HepG2 (cell line): ENCODE data around the gene TTLL6. TPM values are rescaled to one million over a fixed set of nuclear protein-coding genes. Genes with fewer than 3 reads are reported as not detected.

Experiments
- ATAC-seq: fragments of 200-7000 bp; cut with Tn5 transposase; 3 replicates; pipeline ENCODE4 v1.9.1; 2020; ENCODE audit warnings: mild to moderate bottlenecking, moderate library complexity
- BruUV-seq: library from RNA; stranded (reverse); fragments of 400-500 nt; replicated peaks from 2 replicates; lab custom pipeline; 2021; lab: Mats Ljungman, UMichigan
- CTCF ChIA-PET: fragments of 300-600 bp; formaldehyde crosslinking; extraction: SDS; loops from one replicate; lab custom pipeline; 2021; ENCODE audit warnings: low total read pairs, inconsistent platforms, low intra/inter-chr PET ratio; lab: Yijun Ruan, JAX
- POLR2A ChIA-PET: fragments of 350-600 bp; sonication (Branson Sonifier 250); formaldehyde crosslinking; loops from one replicate; lab custom pipeline; 2020; ENCODE audit warnings: antibody characterized with exemption, inconsistent platforms; lab: Yijun Ruan, JAX
- DNase-seq: peaks from one replicate; pipeline ENCODE4 v3.0.0-alpha.2; 2015; ENCODE audit warnings: low spot score
- FAIRE-seq: peaks from 3 replicates; lab custom pipeline; 2011; peaks lifted over from hg19 to GRCh38; lab: Jason Lieb, UNC
- H2AFZ ChIP-seq: one replicate; pipeline ENCODE4 v1.6.1; 2011; ENCODE audit warnings: low read length, inconsistent platforms
- H3K27ac ChIP-seq: fragments of 300-600 bp; 3 replicates; pipeline ENCODE4 v1.8.0; 2011; ENCODE audit warnings: mixed run types, mild to moderate bottlenecking, mixed read lengths, low read length, inconsistent platforms; ENCODE audit not compliant: insufficient read depth; ENCODE audit errors: extremely low read length
- H3K27me3 ChIP-seq, 2 experiments: fragments of 200-600 bp in 1 of 2; 2 replicates in 1 of 2; 3 replicates in 1 of 2; pipeline versions ENCODE4 v1.6.0 to v1.8.0; 2011; ENCODE audit warnings: low read length in 2 of 2, mild to moderate bottlenecking in 2 of 2, moderate library complexity in 2 of 2, inconsistent platforms in 1 of 2; ENCODE audit not compliant: insufficient read depth in 2 of 2, control insufficient read depth in 1 of 2
- H3K36me3 ChIP-seq, 2 experiments: fragments of 200-600 bp in 1 of 2; replicated peaks in 1 of 2; 2 replicates in 1 of 2; 3 replicates in 1 of 2; pipeline versions ENCODE4 v1.5.1 to v1.8.0; 2011; ENCODE audit warnings: low read length in 2 of 2, inconsistent platforms in 1 of 2; ENCODE audit not compliant: insufficient read depth in 2 of 2, control insufficient read depth in 1 of 2
- H3K4me1 ChIP-seq: 2 replicates; pipeline ENCODE4 v1.5.1; 2012; ENCODE audit warnings: low read length, inconsistent platforms; ENCODE audit not compliant: insufficient read depth
- H3K4me2 ChIP-seq: 2 replicates; pipeline ENCODE4 v1.6.0; 2011; ENCODE audit warnings: low read depth, low read length, inconsistent platforms
- H3K4me3 ChIP-seq, 3 experiments: fragments of 200-600 bp in 1 of 3; sonication (generic), shearing (Covaris generic) in 1 of 3; replicated peaks in 1 of 3; 2 replicates each; pipeline ENCODE4 v1.5.1; 2011 to 2016; ENCODE audit warnings: low read length in 3 of 3, inconsistent platforms in 2 of 3, low read depth in 2 of 3, mild to moderate bottlenecking in 2 of 3, control low read depth in 1 of 3, mixed read lengths in 1 of 3; ENCODE audit not compliant: insufficient read depth in 1 of 3
- H3K79me2 ChIP-seq: one replicate; pipeline ENCODE4 v1.6.1; 2011; ENCODE audit warnings: low read length, inconsistent platforms; ENCODE audit not compliant: insufficient read depth
- H3K9ac ChIP-seq: 2 replicates; pipeline ENCODE4 v1.6.0; 2011; ENCODE audit warnings: mild to moderate bottlenecking, low read depth, low read length, inconsistent platforms; ENCODE audit not compliant: insufficient read depth
- H3K9me3 ChIP-seq: 2 replicates; pipeline ENCODE4 v1.5.1; 2012; ENCODE audit warnings: mild to moderate bottlenecking, low read length
- H4K20me1 ChIP-seq: 2 replicates; pipeline ENCODE4 v1.6.0; 2011; ENCODE audit warnings: inconsistent platforms, mild to moderate bottlenecking, low read length, moderate library complexity; ENCODE audit not compliant: insufficient read depth
- ASH2L ChIP-seq: fragments of 300-600, 200-600 bp; sonication (generic); IDR thresholded peaks from 2 replicates; pipeline ENCODE4 v1.7.0; 2017; ENCODE audit warnings: low read depth, mild to moderate bottlenecking, moderate library complexity, mixed read lengths, low read length; ENCODE audit not compliant: insufficient read length
- FOXK2 ChIP-seq: fragments of 450-650 bp; IDR thresholded peaks from 2 replicates; pipeline ENCODE4 v1.6.1; 2016
- KDM4B ChIP-seq: sonication (generic); formaldehyde crosslinking; IDR thresholded peaks from 2 replicates; pipeline ENCODE4 v1.4.0; 2020; ENCODE audit warnings: missing genetic modification reagents
- ONECUT2 ChIP-seq: sonication (generic); formaldehyde crosslinking; IDR thresholded peaks from 2 replicates; pipeline ENCODE4 v1.4.0; 2020; ENCODE audit warnings: missing genetic modification reagents
- SATB2 ChIP-seq: sonication (generic); formaldehyde crosslinking; IDR thresholded peaks from 2 replicates; pipeline ENCODE4 v1.5.0; 2020; ENCODE audit warnings: missing genetic modification reagents
- SETDB1 ChIP-seq: sonication (generic); formaldehyde crosslinking; IDR thresholded peaks from 2 replicates; pipeline ENCODE4 v1.5.1; 2020; ENCODE audit warnings: missing genetic modification reagents, mild to moderate bottlenecking, borderline replicate concordance
- SIX4 ChIP-seq: sonication (generic); formaldehyde crosslinking; IDR thresholded peaks from 2 replicates; pipeline ENCODE4 v1.4.0; 2020; ENCODE audit warnings: missing genetic modification reagents
- TBL1XR1 ChIP-seq: fragments of 150-350 bp; IDR thresholded peaks from 2 replicates; pipeline ENCODE4 v1.6.1; 2014; ENCODE audit warnings: borderline replicate concordance, low read length; ENCODE audit not compliant: partially characterized antibody
- ZFYVE20 ChIP-seq: sonication (generic); formaldehyde crosslinking; IDR thresholded peaks from 2 replicates; pipeline ENCODE4 v1.8.0; 2023; ENCODE audit warnings: low read depth, mild to moderate bottlenecking, moderate library complexity, missing genetic modification reagents, borderline replicate concordance
- ZNF33B ChIP-seq: sonication (generic); formaldehyde crosslinking; IDR thresholded peaks from 2 replicates; pipeline ENCODE4 v1.5.1; 2020; ENCODE audit warnings: mild to moderate bottlenecking, missing genetic modification reagents
- ZNF564 ChIP-seq: sonication (generic); formaldehyde crosslinking; IDR thresholded peaks from 2 replicates; pipeline ENCODE4 v1.8.1; 2023; ENCODE audit warnings: mild to moderate bottlenecking, missing genetic modification reagents
- ZNF775 ChIP-seq: sonication (generic); formaldehyde crosslinking; IDR thresholded peaks from 2 replicates; pipeline ENCODE4 v1.4.0; 2020; ENCODE audit warnings: missing genetic modification reagents, mild to moderate bottlenecking, moderate library complexity, borderline replicate concordance
- ZNF781 ChIP-seq: sonication (generic); formaldehyde crosslinking; IDR thresholded peaks from 2 replicates; pipeline ENCODE4 v1.5.1; 2020; ENCODE audit warnings: borderline replicate concordance, mild to moderate bottlenecking, missing genetic modification reagents; ENCODE audit errors: not compliant biosample characterization
- WGBS: methylation state at CpG from one replicate; pipeline ENCODE4 v1.1.6; 2017; ENCODE audit warnings: low lambda C conversion rate; 5-methylcytosine and 5-hydroxymethylcytosine counted together
- in situ Hi-C: cut with HindIII; loops from 2 replicates; pipeline ENCODE4 v1.10.0; 2017; ENCODE audit warnings: low pct_unique_long_range_greater_than_20kb; ENCODE audit not compliant: extremely low pct_ligation_motif_present
- intact Hi-C: fragments of 100-400 bp; cut with micrococcal nuclease; formaldehyde crosslinking; loops from one replicate; pipeline ENCODE4 v1.10.0; 2022; ENCODE audit not compliant: unreplicated experiment
- polyA plus RNA-seq, 8 experiments: library from polyadenylated mRNA; depleted of rRNA in 3 of 8; stranded (reverse) in 7 of 8; unstranded in 1 of 8; fragments of >200 nt; fragmentation: Illumina TruSeq in 4 of 8; extraction: Trizol in 4 of 8; gene quantifications; 2 replicates each; pipeline versions ENCODE4 v1.2.1 to v1.2.3, GENCODE V29; 2011 to 2016; ENCODE audit warnings: low read depth in 4 of 8, missing spikeins in 1 of 8, mixed read lengths in 1 of 8; ENCODE audit not compliant: insufficient read depth in 1 of 8
- total RNA-seq, 5 experiments: library from RNA; depleted of rRNA; stranded (reverse); fragments of >200 nt; fragmentation: Illumina TruSeq; extraction: Trizol; gene quantifications; 2 replicates each; pipeline ENCODE4 v1.2.3, GENCODE V29; 2016; ENCODE audit warnings: low read depth in 1 of 5
- TF ChIP-seq, protein P1 (sequence below): sonication (generic); formaldehyde crosslinking; IDR thresholded peaks from 2 replicates; pipeline ENCODE4 v1.4.0; 2020; ENCODE audit warnings: mild to moderate bottlenecking, missing genetic modification reagents
- TF ChIP-seq, protein P2 (sequence below), 2 experiments: sonication (generic) in 1 of 2; formaldehyde crosslinking in 1 of 2; IDR thresholded peaks; 2 replicates each; pipeline versions ENCODE4 v1.6.1 to v1.9.0; 2014 to 2022; ENCODE audit warnings: antibody characterized with exemption in 1 of 2, borderline replicate concordance in 1 of 2, inconsistent platforms in 1 of 2, low read depth in 1 of 2, missing genetic modification reagents in 1 of 2

Gene TTLL6
- total and polyA plus RNA-seq, 2 of the 13 experiments (the other 11 are each of a cell fraction or from before 2014, with no cell fraction given): 0.04 to 0.08 TPM

DNA sequence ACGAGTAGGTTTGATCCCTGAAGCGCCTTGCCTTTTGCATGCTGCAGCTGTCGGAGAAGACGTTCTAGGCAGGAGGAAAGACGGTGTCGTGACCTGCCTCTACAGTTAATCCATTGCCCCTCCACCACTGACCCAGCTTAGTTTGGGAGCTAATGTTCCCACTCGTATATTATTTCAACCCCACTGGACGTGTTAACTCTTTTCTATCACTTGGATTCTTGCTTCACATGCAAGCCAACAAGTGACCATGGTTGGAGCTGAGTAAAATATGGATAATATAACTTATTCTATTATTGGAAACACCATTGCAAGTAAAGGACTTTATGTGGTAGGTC lies 14.5 kb upstream of the TTLL6 start (continued):
- TF ChIP-seq SATB2 (CRISPR knock-in tag) (0 out of 2 replicates have a peak, but pooled peaks have one; percentile 23), TBL1XR1 (peak; percentile 2), ASH2L (peak; percentile 23), FOXK2 (no peak), KDM4B (CRISPR knock-in tag) (no peak), ZNF33B (CRISPR knock-in tag) (no peak), SIX4 (CRISPR knock-in tag) (no peak), SETDB1 (CRISPR knock-in tag) (no peak), ZNF781 (CRISPR knock-in tag) (no peak), ZFYVE20 (0 out of 2 replicates have a peak, but pooled peaks have one; percentile 13)

DNA sequence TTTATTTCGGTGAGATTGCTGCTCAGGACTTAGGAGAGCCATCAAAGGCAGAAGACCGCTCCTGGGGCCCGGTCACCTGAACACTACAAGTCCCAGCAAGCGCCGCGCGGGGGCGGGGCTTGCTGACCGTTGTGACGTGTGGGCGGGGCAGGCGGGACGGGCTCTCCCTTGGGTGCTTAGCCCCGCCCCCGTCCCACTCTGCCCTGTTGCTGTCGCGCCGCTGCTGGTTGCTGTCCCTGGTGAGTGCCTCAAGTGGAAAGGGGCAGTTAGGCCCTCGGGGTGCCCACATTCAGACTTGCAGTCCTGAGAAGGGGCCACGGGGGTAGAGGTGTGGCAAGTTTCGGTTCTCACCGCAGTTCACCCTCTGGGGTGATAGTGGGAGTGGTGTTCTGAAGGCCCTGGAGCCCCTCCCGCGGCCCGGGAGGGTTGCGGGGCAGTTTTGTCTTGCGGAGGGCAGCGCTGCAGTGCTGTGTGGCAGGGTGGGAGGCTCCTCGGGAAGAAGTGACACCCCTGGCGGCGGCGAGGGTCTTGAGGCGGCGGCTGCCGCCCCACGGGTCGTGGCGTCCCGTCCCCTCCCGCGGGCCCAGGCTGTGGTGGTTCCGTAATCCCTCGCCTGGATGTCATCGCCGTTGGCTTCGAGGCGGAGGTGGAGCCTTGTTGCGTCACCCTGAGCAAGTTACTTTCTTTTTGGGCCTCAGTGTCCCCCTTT lies 14.0 kb upstream of the TTLL6 start, which contains the start of gene CALCOCO2:
CALCOCO2 (plus strand) TSS at position 196 of the 709 bp plus-strand sequence. CDS start 10,673 bp downstream, outside the sequence.
- ATAC-seq (peak; percentile 97), FAIRE-seq (peak; percentile 67), DNase-seq (peak; percentile 95)
- H3K36me3 ChIP-seq: peaks cover 0 to 2% of the 10 kb centered on the region in 2 experiments; a peak in 1 of 5 replicates
- peak within 1 kb of the TSS; percentile 67 for H3K27ac ChIP-seq
- no peaks in the 10 kb centered on the region for H3K9me3 ChIP-seq
- H3K4me2 ChIP-seq: peak within 1 kb of the TSS; percentile 79
- in situ Hi-C loops: no loop called here
- peaks cover 52% of the 10 kb centered on the region for H3K4me1 ChIP-seq
- H3K9ac ChIP-seq: peak within 1 kb of the TSS; percentile 89
- CTCF ChIA-PET: no interaction called here
- peaks cover 31% of the 10 kb centered on the region for H3K79me2 ChIP-seq
- peaks cover 4% of the 10 kb centered on the region; the same call in 1 of the 2 replicates for H4K20me1 ChIP-seq
- under 1% methylated on average over 41 of the region's 48 CpGs for WGBS
- no peaks in the 10 kb centered on the region; a peak in 1 of 5 replicates for H3K27me3 ChIP-seq
- POLR2A ChIA-PET: interaction anchor here (1.1 to 3.5 kb wide), 4 partner anchors 11 to 62 kb away, joined by 3 to 16 read pairs (median 6); partner anchors contain the start of gene ATP5MC1
- intact Hi-C loops: loop anchor here (1.0 to 2.0 kb wide), 2 partner anchors 14 to 40 kb away; partner anchors contain the start of gene TTLL6
- BruUV-seq: TSS peak; percentile 83
- no peak within 1 kb of the TSS for H2AFZ ChIP-seq
- peak within 1 kb of the TSS; percentile 81 to 99 (median 87) for H3K4me3 ChIP-seq
- TF ChIP-seq, protein P1, sequence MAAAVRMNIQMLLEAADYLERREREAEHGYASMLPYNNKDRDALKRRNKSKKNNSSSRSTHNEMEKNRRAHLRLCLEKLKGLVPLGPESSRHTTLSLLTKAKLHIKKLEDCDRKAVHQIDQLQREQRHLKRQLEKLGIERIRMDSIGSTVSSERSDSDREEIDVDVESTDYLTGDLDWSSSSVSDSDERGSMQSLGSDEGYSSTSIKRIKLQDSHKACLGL (CRISPR knock-in tag): peak; percentile 88; the same call in 1 of the 2 replicates
- TF ChIP-seq ZNF775 (CRISPR knock-in tag): no peak
- no peak for TF ChIP-seq ONECUT2 (CRISPR knock-in tag)
- TF ChIP-seq, protein P2, sequence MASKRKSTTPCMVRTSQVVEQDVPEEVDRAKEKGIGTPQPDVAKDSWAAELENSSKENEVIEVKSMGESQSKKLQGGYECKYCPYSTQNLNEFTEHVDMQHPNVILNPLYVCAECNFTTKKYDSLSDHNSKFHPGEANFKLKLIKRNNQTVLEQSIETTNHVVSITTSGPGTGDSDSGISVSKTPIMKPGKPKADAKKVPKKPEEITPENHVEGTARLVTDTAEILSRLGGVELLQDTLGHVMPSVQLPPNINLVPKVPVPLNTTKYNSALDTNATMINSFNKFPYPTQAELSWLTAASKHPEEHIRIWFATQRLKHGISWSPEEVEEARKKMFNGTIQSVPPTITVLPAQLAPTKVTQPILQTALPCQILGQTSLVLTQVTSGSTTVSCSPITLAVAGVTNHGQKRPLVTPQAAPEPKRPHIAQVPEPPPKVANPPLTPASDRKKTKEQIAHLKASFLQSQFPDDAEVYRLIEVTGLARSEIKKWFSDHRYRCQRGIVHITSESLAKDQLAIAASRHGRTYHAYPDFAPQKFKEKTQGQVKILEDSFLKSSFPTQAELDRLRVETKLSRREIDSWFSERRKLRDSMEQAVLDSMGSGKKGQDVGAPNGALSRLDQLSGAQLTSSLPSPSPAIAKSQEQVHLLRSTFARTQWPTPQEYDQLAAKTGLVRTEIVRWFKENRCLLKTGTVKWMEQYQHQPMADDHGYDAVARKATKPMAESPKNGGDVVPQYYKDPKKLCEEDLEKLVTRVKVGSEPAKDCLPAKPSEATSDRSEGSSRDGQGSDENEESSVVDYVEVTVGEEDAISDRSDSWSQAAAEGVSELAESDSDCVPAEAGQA (IDR thresholded peaks at IDR 0.05; ENCODE audit: low read depth): peak; percentile 49; the same call in 1 of the 2 replicates
- TF ChIP-seq, protein P2 (CRISPR knock-in tag; IDR thresholded peaks at IDR 0.05; ENCODE audit: borderline replicate concordance): peak; percentile 24; the same call in 1 of the 2 replicates
- no peak for TF ChIP-seq ZNF564
